Mesenteric fat pad (tissue), 1 donor: ENCODE data around the gene TEX30. TPM values are rescaled to one million over a fixed set of nuclear protein-coding genes. Genes with fewer than 3 reads are reported as not detected.
"Not testable (repeated sequence)": the region's sequence is repeated elsewhere in the genome, so short reads cannot be mapped to it uniquely, and the experiment has no call there.

Source experiments
- DNase-seq: peaks from one replicate; pipeline ENCODE4 v3.0.0-alpha.2; 2020; ENCODE audit warnings: low spot score
- total RNA-seq: library from RNA; stranded (reverse); fragmentation: NEBNext Ultra II Directional; extraction: Animal tissue kit (Norgen Biotek cat#: 25700); gene quantifications from one replicate; pipeline ENCODE4 v1.2.1, GENCODE V29; 2021
- donor health status: DM: yes; HTN: yes; CAD: no.

Gene TEX30
- total RNA-seq, 1 donor from 2014 or later, result 9.2 TPM

GRCh38 chr13:102780656-102781055 lies 7.1 kb upstream of the TEX30 start:
- DNase-seq, result not testable (repeated sequence)

- DNase-seq, result no peak
These were observed 6.0 kb upstream of the TEX30 start for GRCh38 chr13:102779436-102780159.

GRCh38 chr13:102777736-102778135 lies 4.2 kb upstream of the TEX30 start:
- no peak for DNase-seq

- DNase-seq, result no peak
These were observed 2.7 kb upstream of the TEX30 start for GRCh38 chr13:102776271-102776670.

GRCh38 chr13:102774591-102775520 lies 1.3 kb upstream of the TEX30 start:
- no peak for DNase-seq

- DNase-seq, result no peak
These were observed 605 bp upstream of the TEX30 start for GRCh38 chr13:102774214-102774568.

GRCh38 chr13:102772042-102772425 lies 1.6 kb downstream of the TEX30 start:
- no peak for DNase-seq

- no peak for DNase-seq
These were observed 2.1 kb downstream of the TEX30 start for GRCh38 chr13:102771298-102772041.

- no peak for DNase-seq
These were observed 3.2 kb downstream of the TEX30 start for GRCh38 chr13:102770435-102770834.

- DNase-seq, result no peak
These were observed 3.9 kb downstream of the TEX30 start for GRCh38 chr13:102769679-102770078.

GRCh38 chr13:102768909-102769308 lies 4.7 kb downstream of the TEX30 start:
- DNase-seq, result no peak

GRCh38 chr13:102763741-102764140 lies 9.8 kb downstream of the TEX30 start:
- no peak for DNase-seq

- no peak for DNase-seq
These were observed 12.5 kb downstream of the TEX30 start for GRCh38 chr13:102761071-102761470.

GRCh38 chr13:102758842-102759241 lies 14.7 kb downstream of the TEX30 start:
- no peak for DNase-seq

- DNase-seq, result no peak
These were observed 16.6 kb downstream of the TEX30 start for GRCh38 chr13:102757006-102757405.

- DNase-seq, result no peak
These were observed 21.7 kb downstream of the TEX30 start for GRCh38 chr13:102751886-102752285.

GRCh38 chr13:102742506-102742905 lies 31.1 kb downstream of the TEX30 start:
- no peak for DNase-seq

- no peak for DNase-seq
These were observed 31.5 kb downstream of the TEX30 start for GRCh38 chr13:102742101-102742500.

- no peak for DNase-seq
These were observed 43.9 kb downstream of the TEX30 start for GRCh38 chr13:102729560-102730270.

- no peak for DNase-seq
These were observed 47.2 kb downstream of the TEX30 start for GRCh38 chr13:102726430-102726829.

- DNase-seq, result no peak
These were observed 48.7 kb downstream of the TEX30 start for GRCh38 chr13:102724923-102725322.
